CD14-positive monocyte (primary cell): Measurements from ENCODE around the gene SRPK1. TPM values are rescaled to one million over a fixed set of nuclear protein-coding genes. Genes with fewer than 3 reads are reported as not detected.

ENCODE experiments used
- DNase-seq, 3 donors: peaks; one replicate each; pipeline ENCODE4 v3.0.0-alpha.2; 2011 to 2022
- H2AFZ ChIP-seq: 2 replicates; pipeline ENCODE4 v1.6.0; 2012; ENCODE audit warnings: mild to moderate bottlenecking, low read depth, low read length, inconsistent platforms; ENCODE audit not compliant: insufficient read depth, poor library complexity, severe bottlenecking
- H3K27ac ChIP-seq, 2 donors: 1 replicate in 1 of 2; 2 replicates in 1 of 2; pipeline ENCODE4 v1.5.1; 2012 to 2013; ENCODE audit warnings: low read length in 2 of 2, control low read depth in 1 of 2, inconsistent platforms in 1 of 2, low read depth in 1 of 2, mild to moderate bottlenecking in 1 of 2
- H3K27me3 ChIP-seq, 2 donors: one replicate each; pipeline versions ENCODE4 v1.6.0 to v1.6.1; 2011 to 2013; ENCODE audit warnings: low read length in 2 of 2; ENCODE audit not compliant: control insufficient read depth in 2 of 2, insufficient read depth in 2 of 2
- H3K36me3 ChIP-seq, 2 donors: replicated peaks in 1 of 2; 1 replicate in 1 of 2; 2 replicates in 1 of 2; pipeline versions ENCODE4 v1.5.1 to v1.6.1; 2012 to 2013; ENCODE audit warnings: low read length in 2 of 2, control low read depth in 1 of 2, inconsistent platforms in 1 of 2, mild to moderate bottlenecking in 1 of 2; ENCODE audit not compliant: insufficient read depth in 2 of 2, control insufficient read depth in 1 of 2
- H3K4me1 ChIP-seq, 2 donors: 1 replicate in 1 of 2; 2 replicates in 1 of 2; pipeline versions ENCODE4 v1.5.1 to v1.6.1; 2012 to 2013; ENCODE audit warnings: low read length in 2 of 2, control low read depth in 1 of 2, inconsistent platforms in 1 of 2, mild to moderate bottlenecking in 1 of 2, moderate library complexity in 1 of 2; ENCODE audit not compliant: insufficient read depth in 2 of 2, control insufficient read depth in 1 of 2
- H3K4me2 ChIP-seq: replicated peaks from 2 replicates; pipeline ENCODE3; 2012; ENCODE audit warnings: low read length, moderate library complexity, mild to moderate bottlenecking; ENCODE audit not compliant: poor library complexity, severe bottlenecking; ENCODE audit errors: extremely low read depth
- H3K4me3 ChIP-seq, 3 experiments: fragments of 200-600 bp in 1 of 3; sonication (generic) in 1 of 3; replicated peaks in 1 of 3; 1 replicate in 2 of 3; 2 replicates in 1 of 3; pipeline ENCODE4 v1.5.1; 2011 to 2013; ENCODE audit warnings: low read length in 3 of 3, mild to moderate bottlenecking in 3 of 3, control low read depth in 2 of 3, low read depth in 2 of 3, inconsistent platforms in 1 of 3, moderate library complexity in 1 of 3
- H3K79me2 ChIP-seq: 2 replicates; pipeline ENCODE4 v1.6.0; 2012; ENCODE audit warnings: mild to moderate bottlenecking, control low read depth, inconsistent platforms, low read length, moderate library complexity; ENCODE audit not compliant: insufficient read depth
- H3K9ac ChIP-seq: 2 replicates; pipeline ENCODE4 v1.6.0; 2017; ENCODE audit warnings: low read length, mild to moderate bottlenecking; ENCODE audit not compliant: insufficient read depth, poor library complexity, severe bottlenecking
- H3K9me3 ChIP-seq, 2 donors: replicated peaks in 1 of 2; 1 replicate in 1 of 2; 2 replicates in 1 of 2; pipeline versions ENCODE4 v1.5.1 to v1.6.1; 2012 to 2013; ENCODE audit warnings: low read length in 2 of 2, control low read depth in 1 of 2; ENCODE audit not compliant: control insufficient read depth in 1 of 2, insufficient read depth in 1 of 2
- H4K20me1 ChIP-seq: 2 replicates; pipeline ENCODE4 v1.6.0; 2012; ENCODE audit warnings: mild to moderate bottlenecking, low read length, control low read depth, moderate library complexity; ENCODE audit not compliant: insufficient read depth
- H3K27ac Mint-ChIP-seq, 7 donors: one replicate each; pipeline ENCODE4 v1.8.0; 2020; ENCODE audit warnings: mild to moderate bottlenecking in 7 of 7, mixed read lengths in 7 of 7, moderate library complexity in 6 of 7, inconsistent platforms in 2 of 7
- H3K27me3 Mint-ChIP-seq, 3 donors: one replicate each; pipeline ENCODE4 v1.8.0; 2021 to 2022; ENCODE audit warnings: low read depth in 3 of 3, mild to moderate bottlenecking in 3 of 3, mixed read lengths in 3 of 3, moderate library complexity in 3 of 3, inconsistent platforms in 1 of 3
- H3K36me3 Mint-ChIP-seq, 2 donors: one replicate each; pipeline ENCODE4 v1.8.0; 2020; ENCODE audit warnings: mixed read lengths in 2 of 2, inconsistent platforms in 1 of 2, mild to moderate bottlenecking in 1 of 2
- H3K4me1 Mint-ChIP-seq: one replicate; pipeline ENCODE4 v1.8.0; 2020; ENCODE audit warnings: mild to moderate bottlenecking, mixed read lengths
- H3K4me3 Mint-ChIP-seq, 2 donors: one replicate each; pipeline ENCODE4 v1.8.0; 2020; ENCODE audit warnings: mild to moderate bottlenecking in 2 of 2, mixed read lengths in 2 of 2, moderate library complexity in 1 of 2
- H3K9me3 Mint-ChIP-seq, 7 donors: one replicate each; pipeline ENCODE4 v1.8.0; 2020 to 2022; ENCODE audit warnings: mixed read lengths in 7 of 7, mild to moderate bottlenecking in 6 of 7, moderate library complexity in 6 of 7, inconsistent platforms in 2 of 7
- WGBS: methylation state at CpG from one replicate; pipeline ENCODE4 v1.1.5; 2013; ENCODE audit warnings: missing lambda C conversion rate; ENCODE audit not compliant: insufficient coverage; 5-methylcytosine and 5-hydroxymethylcytosine counted together
- intact Hi-C, 2 donors: fragments of 100-400 bp; cut with micrococcal nuclease; formaldehyde crosslinking; loops; one replicate each; pipeline versions ENCODE4 v1.15.0 to v1.15.1; 2023
- polyA plus RNA-seq, 3 donors: library from polyadenylated mRNA; depleted of rRNA in 1 of 3; unstranded in 2 of 3; stranded (reverse) in 1 of 3; fragments of 300-500 nt in 2 of 3; fragments of >200 nt in 1 of 3; fragmentation: Illumina TruSeq in 2 of 3; gene quantifications; 1 replicate in 2 of 3; 2 replicates in 1 of 3; pipeline ENCODE4 v1.2.3, GENCODE V29; 2012 to 2021
- TF ChIP-seq, protein P1 (sequence below): fragments of 200-600 bp; IDR thresholded peaks from one replicate; pipeline ENCODE4 v1.8.0; 2022; ENCODE audit warnings: antibody characterized with exemption, mild to moderate bottlenecking

The SRPK1 gene
- polyA plus RNA-seq, 3 donors = 7.2 to 24.8 (median 20.5) TPM

DNA sequence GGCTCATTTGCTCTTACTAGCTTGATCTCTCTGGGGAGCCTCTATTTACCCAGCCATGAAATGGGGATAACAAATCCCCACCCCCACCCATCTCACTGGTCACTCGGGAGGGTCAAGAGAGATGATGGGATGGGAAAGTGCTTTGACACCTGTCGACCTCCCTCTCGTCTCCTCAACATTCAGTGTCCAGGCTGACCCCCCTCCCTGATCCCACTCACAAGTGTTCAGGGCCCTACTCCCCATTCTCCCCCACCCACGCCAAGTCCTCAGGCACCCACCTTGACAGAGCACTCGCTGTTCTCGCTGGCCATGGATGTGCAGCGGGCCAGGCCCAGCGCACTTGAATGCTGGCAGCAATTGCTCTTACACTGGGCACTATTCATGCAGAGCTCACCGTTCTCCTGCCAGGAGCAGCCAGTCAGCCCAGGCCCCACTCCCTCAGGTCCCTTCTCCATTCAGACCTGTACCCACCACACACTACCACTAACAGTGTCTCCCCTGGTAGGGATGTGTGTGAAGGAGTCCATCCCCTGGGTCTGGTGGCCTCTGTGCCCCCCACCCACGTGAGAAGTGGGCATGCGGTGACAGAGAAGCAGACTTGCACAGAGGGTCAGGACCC lies 125.3 kb downstream of the SRPK1 start:
- Histone ChIP-seq H2AFZ (no peak overlapping the region), H3K36me3 (no peaks in the 10 kb centered on the region), H4K20me1 (no peaks in the 10 kb centered on the region), H3K9me3 (no peaks in the 10 kb centered on the region), H3K9ac (no peak overlapping the region), H3K27ac (no peak overlapping the region), H3K4me3 (no peak overlapping the region), H3K4me2 (no peak overlapping the region), H3K4me1 (no peaks in the 10 kb centered on the region), H3K79me2 (no peaks in the 10 kb centered on the region), H3K27me3 (no peaks in the 10 kb centered on the region)
- H3K36me3 Mint-ChIP-seq = no peaks in the 10 kb centered on the region
- H3K9me3 Mint-ChIP-seq = peaks cover 0 to 2% (median 0%) of the 10 kb centered on the region in 7 donors
- peaks cover 9 to 18% (median 11%) of the 10 kb centered on the region in 3 donors for H3K27me3 Mint-ChIP-seq
- no peaks in the 10 kb centered on the region for H3K4me1 Mint-ChIP-seq
- intact Hi-C loops = no loop called here
- H3K27ac Mint-ChIP-seq = no peak overlapping the region
- no peak for DNase-seq
- TF ChIP-seq, protein P1, sequence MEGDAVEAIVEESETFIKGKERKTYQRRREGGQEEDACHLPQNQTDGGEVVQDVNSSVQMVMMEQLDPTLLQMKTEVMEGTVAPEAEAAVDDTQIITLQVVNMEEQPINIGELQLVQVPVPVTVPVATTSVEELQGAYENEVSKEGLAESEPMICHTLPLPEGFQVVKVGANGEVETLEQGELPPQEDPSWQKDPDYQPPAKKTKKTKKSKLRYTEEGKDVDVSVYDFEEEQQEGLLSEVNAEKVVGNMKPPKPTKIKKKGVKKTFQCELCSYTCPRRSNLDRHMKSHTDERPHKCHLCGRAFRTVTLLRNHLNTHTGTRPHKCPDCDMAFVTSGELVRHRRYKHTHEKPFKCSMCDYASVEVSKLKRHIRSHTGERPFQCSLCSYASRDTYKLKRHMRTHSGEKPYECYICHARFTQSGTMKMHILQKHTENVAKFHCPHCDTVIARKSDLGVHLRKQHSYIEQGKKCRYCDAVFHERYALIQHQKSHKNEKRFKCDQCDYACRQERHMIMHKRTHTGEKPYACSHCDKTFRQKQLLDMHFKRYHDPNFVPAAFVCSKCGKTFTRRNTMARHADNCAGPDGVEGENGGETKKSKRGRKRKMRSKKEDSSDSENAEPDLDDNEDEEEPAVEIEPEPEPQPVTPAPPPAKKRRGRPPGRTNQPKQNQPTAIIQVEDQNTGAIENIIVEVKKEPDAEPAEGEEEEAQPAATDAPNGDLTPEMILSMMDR = no peak
- no peak overlapping the region for H3K4me3 Mint-ChIP-seq
- WGBS = 97% methylated on average over 10 of the region's 11 CpGs

DNA sequence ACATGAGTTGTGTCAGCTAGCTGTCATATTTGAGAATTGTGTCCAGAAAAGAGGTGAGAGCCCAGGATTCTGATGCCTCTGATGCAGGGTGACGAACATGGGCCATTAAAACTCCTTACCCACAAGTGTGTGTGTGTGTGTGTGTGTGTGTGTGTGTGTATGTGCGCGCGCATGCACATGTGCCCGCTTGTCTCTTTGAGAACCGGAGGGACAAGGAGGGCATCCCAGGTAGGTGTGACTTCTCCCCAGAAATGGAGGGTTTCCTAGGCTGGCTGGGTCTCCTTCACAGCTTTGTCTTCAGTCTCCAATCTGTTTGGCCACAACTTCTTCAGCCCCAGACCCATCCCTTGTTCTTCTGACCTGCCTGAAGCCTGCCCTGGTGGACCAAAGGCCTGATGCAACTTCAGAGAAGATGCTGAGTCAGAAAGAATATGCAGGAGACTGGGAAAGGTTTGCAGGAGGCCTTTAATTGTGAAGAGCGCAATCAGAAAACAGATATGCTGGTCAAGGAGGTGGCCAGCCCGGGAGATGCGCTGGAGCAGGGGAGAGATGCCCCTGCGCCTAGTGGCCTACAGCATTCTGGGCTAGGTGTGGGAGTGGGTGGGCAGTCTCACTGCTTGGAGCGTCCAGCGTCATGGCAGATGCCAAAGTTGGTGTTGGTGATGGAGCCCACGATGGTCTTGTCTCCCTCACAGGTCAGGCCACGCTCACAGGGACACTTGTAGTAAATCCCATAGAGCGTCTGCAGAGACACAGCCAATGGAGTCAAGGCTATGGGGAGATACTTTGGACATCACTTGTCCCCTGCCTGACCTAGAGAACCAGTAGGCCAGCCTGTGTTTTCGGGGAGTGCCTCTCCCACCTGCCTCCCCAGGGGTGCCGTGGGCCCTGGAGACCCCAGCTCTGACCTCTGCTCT lies 126.1 kb downstream of the SRPK1 start:
- H3K4me1 Mint-ChIP-seq = no peaks in the 10 kb centered on the region
- no peak overlapping the region for H3K4me3 Mint-ChIP-seq
- TF ChIP-seq, protein P1 = no peak
- H2AFZ ChIP-seq = no peak overlapping the region
- H3K27ac Mint-ChIP-seq = peak overlapping the region in 1 of 7 donors; percentile 3
- intact Hi-C loops = no loop called here
- no peaks in the 10 kb centered on the region for H3K79me2 ChIP-seq
- H3K9me3 Mint-ChIP-seq = peaks cover 0 to 2% (median 0%) of the 10 kb centered on the region in 7 donors
- no peaks in the 10 kb centered on the region for H3K9me3 ChIP-seq
- WGBS = 96% methylated on average over 15 of the region's 17 CpGs
- DNase-seq = no peak
- no peaks in the 10 kb centered on the region for H3K36me3 Mint-ChIP-seq
- H3K4me1 ChIP-seq = no peaks in the 10 kb centered on the region
- H3K27me3 ChIP-seq = peaks cover 0 to 3% of the 10 kb centered on the region in 2 donors
- no peaks in the 10 kb centered on the region for H3K36me3 ChIP-seq
- no peak overlapping the region for H3K4me3 ChIP-seq
- no peak overlapping the region for H3K9ac ChIP-seq
- no peak overlapping the region for H3K4me2 ChIP-seq
- no peak overlapping the region for H3K27ac ChIP-seq
- peaks cover 13 to 17% (median 14%) of the 10 kb centered on the region in 3 donors for H3K27me3 Mint-ChIP-seq
- H4K20me1 ChIP-seq = no peaks in the 10 kb centered on the region
